Measurements from ENCODE around the gene KDM5A. TPM values are rescaled to one million over a fixed set of nuclear protein-coding genes. Genes with fewer than 3 reads are reported as not detected.

KDM5A gene
- total and polyA plus RNA-seq, 2 experiments from 2014 or later: 30.8 to 54.7 TPM

DNA sequence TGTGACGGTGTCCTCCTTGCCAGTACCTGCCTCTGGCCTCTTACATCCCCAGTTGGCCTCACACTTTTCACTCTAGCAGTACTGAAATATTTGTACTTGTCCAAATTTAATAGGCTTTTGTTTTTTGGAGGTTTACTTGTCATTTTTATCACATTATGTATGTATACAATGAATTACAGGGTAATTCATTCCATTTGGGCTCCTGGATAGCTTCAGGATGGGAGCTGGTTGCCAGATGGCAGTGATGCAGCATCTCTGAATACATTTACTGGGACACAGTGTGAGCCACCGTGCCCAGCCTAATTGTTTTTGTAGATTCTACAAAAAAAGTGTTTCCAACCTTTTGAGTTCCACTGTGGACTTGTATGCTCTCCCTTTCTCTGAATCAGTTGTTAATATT lies 25.7 kb upstream of the KDM5A start:
- Histone ChIP-seq H3K4me3 (no peak overlapping the region), H3K36me3 (replicated peaks; ENCODE audit: insufficient read depth, low read depth) (no peaks in the 10 kb centered on the region), H3K9me3 (ENCODE audit: low read depth) (no peaks in the 10 kb centered on the region), H3K9me2 (replicated peaks; ENCODE audit: insufficient read depth) (no peaks in the 10 kb centered on the region), H3K4me1 (ENCODE audit: insufficient read depth) (no peaks in the 10 kb centered on the region), H3K27ac (no peak overlapping the region), H3K79me2 (no peaks in the 10 kb centered on the region), H3K27me3 (no peaks in the 10 kb centered on the region), H4K20me1 (ENCODE audit: insufficient read depth, poor library complexity, severe bottlenecking) (no peaks in the 10 kb centered on the region), H3K4me2 (no peak overlapping the region), H2AFZ (no peak overlapping the region)
- WGBS (ENCODE audit: low lambda C conversion rate, missing lambda C conversion rate): 61% methylated on average over 2 of the region's 2 CpGs
- TF ChIP-seq EZH2phosphoT487 (IDR thresholded peaks at IDR 0.05; ENCODE audit: low read depth, severe bottlenecking, unreplicated experiment): no peak
- TF ChIP-seq EZH2 (IDR thresholded peaks at IDR 0.05; ENCODE audit: borderline replicate concordance): no peak
- TF ChIP-seq CTCF (IDR thresholded peaks at IDR 0.05; ENCODE audit: poor library complexity): no peak
- DNase-seq (ENCODE audit: low spot score): no peak

DNA sequence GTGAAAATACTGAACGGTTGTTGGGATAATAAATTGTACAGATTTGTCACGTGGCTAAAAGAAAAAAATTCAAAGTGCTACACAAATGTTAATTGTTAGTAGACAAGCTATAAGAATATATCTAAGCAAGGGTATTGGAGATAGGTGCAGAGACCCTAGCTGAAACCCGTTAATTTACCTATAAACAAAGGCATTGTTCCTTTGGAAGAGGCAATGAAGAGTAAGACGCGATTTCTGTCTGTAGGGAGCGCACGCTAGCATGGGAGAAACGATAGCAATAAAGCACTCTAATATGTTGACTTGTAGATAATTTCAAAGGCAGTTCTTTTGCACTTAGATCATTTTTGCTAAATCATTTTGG lies 12.9 kb upstream of the KDM5A start:
- H3K27ac ChIP-seq: peak overlapping the region; percentile 52
- peak overlapping the region; percentile 83 for H3K4me3 ChIP-seq
- H3K9me3 ChIP-seq (ENCODE audit: low read depth): no peaks in the 10 kb centered on the region
- peak; percentile 38 for DNase-seq (ENCODE audit: low spot score)
- no peaks in the 10 kb centered on the region for H3K9me2 ChIP-seq (replicated peaks; ENCODE audit: insufficient read depth)
- H4K20me1 ChIP-seq (ENCODE audit: insufficient read depth, poor library complexity, severe bottlenecking): no peaks in the 10 kb centered on the region
- H3K79me2 ChIP-seq: peaks cover 22% of the 10 kb centered on the region
- peak overlapping the region; percentile 89 for H3K4me2 ChIP-seq
- no peaks in the 10 kb centered on the region for H3K27me3 ChIP-seq
- TF ChIP-seq EZH2phosphoT487 (IDR thresholded peaks at IDR 0.05; ENCODE audit: low read depth, severe bottlenecking, unreplicated experiment) (no peak), EZH2 (IDR thresholded peaks at IDR 0.05; ENCODE audit: borderline replicate concordance) (no peak), CTCF (IDR thresholded peaks at IDR 0.05; ENCODE audit: poor library complexity) (peak; percentile 40)
- no peaks in the 10 kb centered on the region for H3K4me1 ChIP-seq (ENCODE audit: insufficient read depth)
- H2AFZ ChIP-seq: peak overlapping the region; percentile 71
- under 1% methylated on average over 8 of the region's 8 CpGs for WGBS (ENCODE audit: low lambda C conversion rate, missing lambda C conversion rate)
- no peaks in the 10 kb centered on the region for H3K36me3 ChIP-seq (replicated peaks; ENCODE audit: insufficient read depth, low read depth)

- Histone ChIP-seq H3K9me2 (replicated peaks; ENCODE audit: insufficient read depth) (no peaks in the 10 kb centered on the region), H4K20me1 (ENCODE audit: insufficient read depth, poor library complexity, severe bottlenecking) (no peaks in the 10 kb centered on the region), H3K4me2 (peak within 1 kb of the TSS; percentile 89), H3K27ac (peak within 1 kb of the TSS; percentile 52), H3K27me3 (no peaks in the 10 kb centered on the region), H2AFZ (peak within 1 kb of the TSS; percentile 71), H3K9me3 (ENCODE audit: low read depth) (no peaks in the 10 kb centered on the region), H3K4me1 (ENCODE audit: insufficient read depth) (no peaks in the 10 kb centered on the region), H3K36me3 (replicated peaks; ENCODE audit: insufficient read depth, low read depth) (no peaks in the 10 kb centered on the region), H3K79me2 (peaks cover 22% of the 10 kb centered on the region), H3K4me3 (peak within 1 kb of the TSS; percentile 83)
- WGBS (ENCODE audit: low lambda C conversion rate, missing lambda C conversion rate): 1% methylated on average over 38 of the region's 45 CpGs
- peak; percentile 95 for DNase-seq (ENCODE audit: low spot score)
- TF ChIP-seq CTCF (IDR thresholded peaks at IDR 0.05; ENCODE audit: poor library complexity): peak; percentile 26
- TF ChIP-seq EZH2phosphoT487 (IDR thresholded peaks at IDR 0.05; ENCODE audit: low read depth, severe bottlenecking, unreplicated experiment): no peak
Measured at GRCh38 chr12:401235-402028, 12.3 kb upstream of the KDM5A start, which contains the start of gene CCDC77. CCDC77 (plus strand) TSS chr12:401644; CDS start chr12:409384, 7,740 bp downstream.
